ENCODE results near the gene IDH3A. TPM values are rescaled to one million over a fixed set of nuclear protein-coding genes. Genes with fewer than 3 reads are reported as not detected.

The IDH3A gene
- total and polyA plus RNA-seq, 2 donors (not counting 1 experiment from before 2014, with no cell fraction given) = 24.9 to 65.0 TPM

- no peak overlapping the region for H3K27ac ChIP-seq (ENCODE audit: insufficient read depth, low read length)
Observed at GRCh38 chr15:78206326-78207109, 57.4 kb downstream of the IDH3A start.

GRCh38 chr15:78207110-78207458, 57.9 kb downstream of the IDH3A start:
- Histone ChIP-seq H3K9ac (ENCODE audit: insufficient read depth, low read length) (no peak overlapping the region), H3K4me1 (ENCODE audit: control insufficient read depth, extremely low read depth, insufficient read depth, low read length) (no peaks in the 10 kb centered on the region), H4K20me1 (ENCODE audit: control insufficient read depth, extremely low read depth, insufficient read depth, low read length) (no peaks in the 10 kb centered on the region), H3K36me3 (ENCODE audit: control insufficient read depth, insufficient read depth, low read length) (no peaks in the 10 kb centered on the region), H3K9me3 (ENCODE audit: control insufficient read depth, insufficient read depth, low read depth, low read length) (no peaks in the 10 kb centered on the region), H3K27ac (ENCODE audit: insufficient read depth, low read length) (no peak overlapping the region), H3K79me2 (ENCODE audit: control insufficient read depth, insufficient read depth, low read length) (no peaks in the 10 kb centered on the region), H3K4me2 (ENCODE audit: extremely low read depth, insufficient read depth, low read length) (no peak overlapping the region), H3K27me3 (ENCODE audit: control insufficient read depth, insufficient read depth, low read length) (peaks cover 9% of the 10 kb centered on the region), H2AFZ (ENCODE audit: low read length) (no peak overlapping the region), H3K4me3 (replicated peaks in 1 of 4; ENCODE audit: control extremely low read depth in 1 of 4, insufficient read depth in 1 of 4, low read depth in 3 of 4, low read length in 4 of 4) (no peak overlapping the region)
- DNase-seq (ENCODE audit: low read depth in 2 of 2) = no peak
- TF ChIP-seq EZH2 (IDR thresholded peaks at IDR 0.05; ENCODE audit: low read length, missing control alignments) = no peak
- TF ChIP-seq, protein P1, sequence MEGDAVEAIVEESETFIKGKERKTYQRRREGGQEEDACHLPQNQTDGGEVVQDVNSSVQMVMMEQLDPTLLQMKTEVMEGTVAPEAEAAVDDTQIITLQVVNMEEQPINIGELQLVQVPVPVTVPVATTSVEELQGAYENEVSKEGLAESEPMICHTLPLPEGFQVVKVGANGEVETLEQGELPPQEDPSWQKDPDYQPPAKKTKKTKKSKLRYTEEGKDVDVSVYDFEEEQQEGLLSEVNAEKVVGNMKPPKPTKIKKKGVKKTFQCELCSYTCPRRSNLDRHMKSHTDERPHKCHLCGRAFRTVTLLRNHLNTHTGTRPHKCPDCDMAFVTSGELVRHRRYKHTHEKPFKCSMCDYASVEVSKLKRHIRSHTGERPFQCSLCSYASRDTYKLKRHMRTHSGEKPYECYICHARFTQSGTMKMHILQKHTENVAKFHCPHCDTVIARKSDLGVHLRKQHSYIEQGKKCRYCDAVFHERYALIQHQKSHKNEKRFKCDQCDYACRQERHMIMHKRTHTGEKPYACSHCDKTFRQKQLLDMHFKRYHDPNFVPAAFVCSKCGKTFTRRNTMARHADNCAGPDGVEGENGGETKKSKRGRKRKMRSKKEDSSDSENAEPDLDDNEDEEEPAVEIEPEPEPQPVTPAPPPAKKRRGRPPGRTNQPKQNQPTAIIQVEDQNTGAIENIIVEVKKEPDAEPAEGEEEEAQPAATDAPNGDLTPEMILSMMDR (conservative IDR thresholded peaks at IDR 0.05 in 1 of 2, IDR thresholded peaks at IDR 0.05 in 1 of 2; ENCODE audit: low read depth in 1 of 2, low read length in 2 of 2) = no peak

More at GRCh38 chr15:78206326-78207109, 57.4 kb downstream of the IDH3A start:
- no peak for TF ChIP-seq EZH2 (IDR thresholded peaks at IDR 0.05; ENCODE audit: low read length, missing control alignments)
- TF ChIP-seq, protein P1 (conservative IDR thresholded peaks at IDR 0.05 in 1 of 2, IDR thresholded peaks at IDR 0.05 in 1 of 2; ENCODE audit: low read depth in 1 of 2, low read length in 2 of 2) = no peak
- DNase-seq (ENCODE audit: low read depth in 2 of 2) = peak in 1 of 2 donors; percentile 53
- Histone ChIP-seq H3K79me2 (ENCODE audit: control insufficient read depth, insufficient read depth, low read length) (no peaks in the 10 kb centered on the region), H4K20me1 (ENCODE audit: control insufficient read depth, extremely low read depth, insufficient read depth, low read length) (no peaks in the 10 kb centered on the region), H3K36me3 (ENCODE audit: control insufficient read depth, insufficient read depth, low read length) (no peaks in the 10 kb centered on the region), H3K4me2 (ENCODE audit: extremely low read depth, insufficient read depth, low read length) (no peak overlapping the region), H3K4me3 (replicated peaks in 1 of 4; ENCODE audit: control extremely low read depth in 1 of 4, insufficient read depth in 1 of 4, low read depth in 3 of 4, low read length in 4 of 4) (no peak overlapping the region), H3K9me3 (ENCODE audit: control insufficient read depth, insufficient read depth, low read depth, low read length) (no peaks in the 10 kb centered on the region), H3K27me3 (ENCODE audit: control insufficient read depth, insufficient read depth, low read length) (peaks cover 9% of the 10 kb centered on the region), H2AFZ (ENCODE audit: low read length) (no peak overlapping the region), H3K9ac (ENCODE audit: insufficient read depth, low read length) (no peak overlapping the region), H3K4me1 (ENCODE audit: control insufficient read depth, extremely low read depth, insufficient read depth, low read length) (no peaks in the 10 kb centered on the region)

- Histone ChIP-seq H3K9ac (ENCODE audit: insufficient read depth, low read length) (no peak overlapping the region), H2AFZ (ENCODE audit: low read length) (no peak overlapping the region), H3K4me2 (ENCODE audit: extremely low read depth, insufficient read depth, low read length) (no peak overlapping the region), H3K4me1 (ENCODE audit: control insufficient read depth, extremely low read depth, insufficient read depth, low read length) (no peaks in the 10 kb centered on the region), H3K79me2 (ENCODE audit: control insufficient read depth, insufficient read depth, low read length) (no peaks in the 10 kb centered on the region), H3K9me3 (ENCODE audit: control insufficient read depth, insufficient read depth, low read depth, low read length) (no peaks in the 10 kb centered on the region), H3K27ac (ENCODE audit: insufficient read depth, low read length) (no peak overlapping the region), H3K27me3 (ENCODE audit: control insufficient read depth, insufficient read depth, low read length) (peaks cover 9% of the 10 kb centered on the region), H3K36me3 (ENCODE audit: control insufficient read depth, insufficient read depth, low read length) (no peaks in the 10 kb centered on the region), H4K20me1 (ENCODE audit: control insufficient read depth, extremely low read depth, insufficient read depth, low read length) (no peaks in the 10 kb centered on the region), H3K4me3 (replicated peaks in 1 of 4; ENCODE audit: control extremely low read depth in 1 of 4, insufficient read depth in 1 of 4, low read depth in 3 of 4, low read length in 4 of 4) (no peak overlapping the region)
- TF ChIP-seq EZH2 (IDR thresholded peaks at IDR 0.05; ENCODE audit: low read length, missing control alignments) = no peak
- TF ChIP-seq, protein P1 (conservative IDR thresholded peaks at IDR 0.05 in 1 of 2, IDR thresholded peaks at IDR 0.05 in 1 of 2; ENCODE audit: low read depth in 1 of 2, low read length in 2 of 2) = no peak
- no peak for DNase-seq (ENCODE audit: low read depth in 2 of 2)
Observed at GRCh38 chr15:78207641-78208340, 58.6 kb downstream of the IDH3A start.

Data from fibroblast of lung (primary cell).